Motor neuron (in vitro differentiated cells): ENCODE measurements around the gene TMEM74B. TPM values are rescaled to one million over a fixed set of nuclear protein-coding genes. Genes with fewer than 3 reads are reported as not detected.

Experiments used
- ATAC-seq, 8 experiments: fragments of 200-7000 bp; cut with Tn5 transposase; replicated peaks in 6 of 8; 2 replicates each; pipeline ENCODE4 v1.8.0; 2021; ENCODE audit warnings: mild to moderate bottlenecking in 8 of 8, moderate library complexity in 8 of 8
- H3K27ac ChIP-seq, 2 donors: fragments of 250-450 bp; sonication (Bioruptor Pico); 2 replicates each; pipeline ENCODE4 v1.9.0; 2021; ENCODE audit warnings: antibody characterized with exemption in 2 of 2, mild to moderate bottlenecking in 2 of 2, moderate library complexity in 1 of 2
- H3K4me1 ChIP-seq, 2 donors: fragments of 250-450 bp; sonication (Bioruptor Pico); replicated peaks in 1 of 2; 2 replicates each; pipeline ENCODE4 v1.6.1; 2021; ENCODE audit warnings: antibody characterized with exemption in 2 of 2, mild to moderate bottlenecking in 2 of 2, moderate library complexity in 1 of 2
- H3K4me3 ChIP-seq, 5 donors: fragments of 250-450 bp; sonication (Bioruptor Pico); 2 replicates each; pipeline ENCODE4 v1.9.0; 2021; ENCODE audit warnings: antibody characterized with exemption in 5 of 5, mild to moderate bottlenecking in 5 of 5, moderate library complexity in 4 of 5
- WGBS, 10 experiments: fragments of 450-650 bp; shearing (Covaris generic); methylation state at CpG; one replicate each; pipeline ENCODE4 v1.0.0; 2022; 5-methylcytosine and 5-hydroxymethylcytosine counted together
- in situ Hi-C, 9 experiments: fragments of 400-800 bp; cut with MboI; loops; one replicate each; pipeline ENCODE4 v1.15.0; 2021; ENCODE audit warnings: low sequenced_read_pairs in 9 of 9, low pct_unique_long_range_greater_than_20kb in 2 of 9; ENCODE audit not compliant: unreplicated experiment in 9 of 9
- total RNA-seq, 8 experiments: library from RNA; unstranded; fragments of 300-600 nt; gene quantifications; 2 replicates each; pipeline versions ENCODE4 v1.2.3 to v1.2.4, GENCODE V29; 2022

The TMEM74B gene
- total RNA-seq, 8 experiments from 2014 or later: 0.71 to 16.9 (median 5.9) TPM

- Histone ChIP-seq H3K4me1 (no peaks in the 10 kb centered on the region), H3K27ac (no peak overlapping the region), H3K4me3 (no peak overlapping the region)
- 0 to 100% (median 100%) methylated on average over 1 of the region's 1 CpG; no CpG with 5 or more reads in 5 of the 10 experiments for WGBS, 10 experiments
- in situ Hi-C loops: loop anchor here in 3 of 9 experiments (25.0 kb wide), 1 partner anchor 388 kb away; no protein-coding TSS in a partner anchor
- no peak for ATAC-seq
Observed at GRCh38 chr20:1199964-1200363, 15.2 kb upstream of the TMEM74B start.

GRCh38 chr20:1199212-1199873 is 14.6 kb upstream of the TMEM74B start:
- Histone ChIP-seq H3K27ac (no peak overlapping the region), H3K4me1 (no peaks in the 10 kb centered on the region), H3K4me3 (no peak overlapping the region)
- WGBS, 10 experiments: 0 to 100% (median 65%) methylated on average over 1 to 6 of the region's 7 CpGs
- peak in 3 of 8 experiments; percentile 24 to 54 (median 30) for ATAC-seq
- in situ Hi-C loops: no loop called here

GRCh38 chr20:1198751-1199150 is 14.0 kb upstream of the TMEM74B start:
- Histone ChIP-seq H3K4me1 (no peaks in the 10 kb centered on the region), H3K4me3 (no peak overlapping the region), H3K27ac (no peak overlapping the region)
- 10 to 95% (median 82%) methylated on average over 2 to 3 of the region's 5 CpGs; no CpG with 5 or more reads in 5 of the 10 experiments for WGBS, 10 experiments
- in situ Hi-C loops: no loop called here
- ATAC-seq: no peak

- WGBS, 10 experiments: 0 to 100% (median 76%) methylated on average over 1 to 7 of the region's 7 CpGs; no CpG with 5 or more reads in 2 of the 10 experiments
- no peaks in the 10 kb centered on the region for H3K4me1 ChIP-seq
Observed at GRCh38 chr20:1197801-1198200, 13.0 kb upstream of the TMEM74B start.

GRCh38 chr20:1196634-1197033 is 11.9 kb upstream of the TMEM74B start:
- in situ Hi-C loops: no loop called here
- ATAC-seq: no peak
- WGBS, 10 experiments: 20 to 90% (median 57%) methylated on average over 1 to 2 of the region's 2 CpGs; no CpG with 5 or more reads in 3 of the 10 experiments
- Histone ChIP-seq H3K4me3 (no peak overlapping the region), H3K27ac (no peak overlapping the region), H3K4me1 (no peaks in the 10 kb centered on the region)

More at GRCh38 chr20:1197801-1198200, 13.0 kb upstream of the TMEM74B start:
- ATAC-seq: no peak
- H3K27ac ChIP-seq: no peak overlapping the region
- no peak overlapping the region for H3K4me3 ChIP-seq
- in situ Hi-C loops: no loop called here

- ATAC-seq: no peak
- no peak overlapping the region for H3K27ac ChIP-seq
- in situ Hi-C loops: no loop called here
- no peaks in the 10 kb centered on the region for H3K4me1 ChIP-seq
- 80 to 100% methylated on average over 1 of the region's 1 CpG; no CpG with 5 or more reads in 8 of the 10 experiments for WGBS, 10 experiments
- no peak overlapping the region for H3K4me3 ChIP-seq
Observed at GRCh38 chr20:1195226-1195625, 10.4 kb upstream of the TMEM74B start.

GRCh38 chr20:1191299-1191698 is 6.5 kb upstream of the TMEM74B start:
- peak in 1 of 8 experiments; percentile 35 for ATAC-seq
- Histone ChIP-seq H3K27ac (no peak overlapping the region), H3K4me1 (no peaks in the 10 kb centered on the region), H3K4me3 (no peak overlapping the region)
- whole genome bisulfite sequencing, 10 experiments: 0 to 100% (median 48%) methylated on average over 1 to 3 of the region's 3 CpGs; no CpG with 5 or more reads in 2 of the 10 experiments
- in situ Hi-C loops: no loop called here

- 66 to 100% (median 83%) methylated on average over 1 to 2 of the region's 3 CpGs; no CpG with 5 or more reads in 3 of the 10 experiments for WGBS, 10 experiments
- in situ Hi-C loops: no loop called here
- no peak overlapping the region for H3K27ac ChIP-seq
Observed at GRCh38 chr20:1190847-1191246, 6.1 kb upstream of the TMEM74B start.

GRCh38 chr20:1189827-1190226 is 5.0 kb upstream of the TMEM74B start:
- no peak for ATAC-seq
- H3K4me3 ChIP-seq: no peak overlapping the region
- no peak overlapping the region for H3K27ac ChIP-seq
- in situ Hi-C loops: no loop called here
- WGBS, 10 experiments: 0 to 73% (median 23%) methylated on average over 1 of the region's 1 CpG; no CpG with 5 or more reads in 5 of the 10 experiments
- H3K4me1 ChIP-seq: no peaks in the 10 kb centered on the region

More at GRCh38 chr20:1190847-1191246, 6.1 kb upstream of the TMEM74B start:
- no peaks in the 10 kb centered on the region for H3K4me1 ChIP-seq
- ATAC-seq: no peak
- H3K4me3 ChIP-seq: no peak overlapping the region

- ATAC-seq: no peak
- H3K4me3 ChIP-seq: no peak overlapping the region
- peaks cover 0 to 3% of the 10 kb centered on the region in 2 donors for H3K4me1 ChIP-seq
- in situ Hi-C loops: no loop called here
- 40 to 60% methylated on average over 1 of the region's 1 CpG; no CpG with 5 or more reads in 8 of the 10 experiments for WGBS, 10 experiments
- H3K27ac ChIP-seq: no peak overlapping the region
Observed at GRCh38 chr20:1188347-1188746, 3.6 kb upstream of the TMEM74B start.

- ATAC-seq: no peak
- in situ Hi-C loops: no loop called here
- whole genome bisulfite sequencing, 10 experiments: 0 to 100% (median 60%) methylated on average over 1 to 4 of the region's 4 CpGs; no CpG with 5 or more reads in 3 of the 10 experiments
- no peak overlapping the region for H3K4me3 ChIP-seq
- no peak overlapping the region for H3K27ac ChIP-seq
- H3K4me1 ChIP-seq: peaks cover 0 to 3% of the 10 kb centered on the region in 2 donors
Observed at GRCh38 chr20:1187605-1188171, 2.9 kb upstream of the TMEM74B start.

GRCh38 chr20:1186367-1186991 is 1.7 kb upstream of the TMEM74B start:
- 10 to 80% (median 44%) methylated on average over 2 to 7 of the region's 13 CpGs; no CpG with 5 or more reads in 5 of the 10 experiments for WGBS, 10 experiments
- Histone ChIP-seq H3K4me1 (peaks cover 0 to 3% of the 10 kb centered on the region in 2 donors), H3K4me3 (no peak overlapping the region), H3K27ac (no peak overlapping the region)
- in situ Hi-C loops: no loop called here
- ATAC-seq: no peak

- H3K4me1 ChIP-seq: peaks cover 0 to 3% of the 10 kb centered on the region in 2 donors
- peak; percentile 66 to 85 (median 76) for ATAC-seq
- H3K27ac ChIP-seq: peak overlapping the region in 1 of 2 donors; percentile 18
- H3K4me3 ChIP-seq: peak overlapping the region; percentile 43 to 92 (median 67)
- 0 to 59% (median 40%) methylated on average over 1 to 5 of the region's 20 CpGs; no CpG with 5 or more reads in 7 of the 10 experiments for WGBS, 10 experiments
- in situ Hi-C loops: no loop called here
Observed at GRCh38 chr20:1185790-1186334, 1.1 kb upstream of the TMEM74B start.
